Naive B cell (primary cell): ENCODE data around the gene GPHA2. TPM values are rescaled to one million over a fixed set of nuclear protein-coding genes. Genes with fewer than 3 reads are reported as not detected.

Source experiments
- ATAC-seq, 2 donors: fragments of 150-1000 bp; cut with Tn5 transposase; 2 replicates each; pipeline ENCODE4 v1.10.0; 2021; ENCODE audit warnings: low read depth in 2 of 2, mild to moderate bottlenecking in 2 of 2, moderate library complexity in 2 of 2
- DNase-seq: peaks from one replicate; pipeline ENCODE4 v3.0.0; 2022
- H3K27ac Mint-ChIP-seq, 6 donors: one replicate each; pipeline ENCODE4 v1.8.0; 2020 to 2022; ENCODE audit warnings: mild to moderate bottlenecking in 6 of 6, mixed read lengths in 6 of 6, moderate library complexity in 5 of 6, inconsistent platforms in 2 of 6
- H3K27me3 Mint-ChIP-seq, 3 donors: one replicate each; pipeline ENCODE4 v1.8.0; 2021 to 2022; ENCODE audit warnings: mixed read lengths in 3 of 3, mild to moderate bottlenecking in 1 of 3
- H3K36me3 Mint-ChIP-seq, 2 donors: one replicate each; pipeline ENCODE4 v1.8.0; 2020 to 2022; ENCODE audit warnings: mixed read lengths in 2 of 2, inconsistent platforms in 1 of 2, mild to moderate bottlenecking in 1 of 2
- H3K4me1 Mint-ChIP-seq, 3 donors: one replicate each; pipeline ENCODE4 v1.8.0; 2020 to 2022; ENCODE audit warnings: mixed read lengths in 3 of 3, inconsistent platforms in 1 of 3, mild to moderate bottlenecking in 1 of 3, moderate library complexity in 1 of 3
- H3K4me3 Mint-ChIP-seq, 8 donors: one replicate each; pipeline ENCODE4 v1.8.0; 2020 to 2022; ENCODE audit warnings: mild to moderate bottlenecking in 8 of 8, mixed read lengths in 8 of 8, moderate library complexity in 8 of 8, inconsistent platforms in 2 of 8
- H3K9me3 Mint-ChIP-seq, 7 donors: one replicate each; pipeline ENCODE4 v1.8.0; 2020 to 2022; ENCODE audit warnings: mixed read lengths in 7 of 7, mild to moderate bottlenecking in 5 of 7, inconsistent platforms in 2 of 7, moderate library complexity in 1 of 7
- polyA plus RNA-seq, 6 donors: library from polyadenylated mRNA; unstranded; fragments of 300-500 nt; fragmentation: Illumina TruSeq; gene quantifications; one replicate each; pipeline ENCODE4 v1.2.3, GENCODE V29; 2021; ENCODE audit warnings: low read depth in 6 of 6

Gene GPHA2
- polyA plus RNA-seq, 6 donors from 2014 or later, result not detected

DNA sequence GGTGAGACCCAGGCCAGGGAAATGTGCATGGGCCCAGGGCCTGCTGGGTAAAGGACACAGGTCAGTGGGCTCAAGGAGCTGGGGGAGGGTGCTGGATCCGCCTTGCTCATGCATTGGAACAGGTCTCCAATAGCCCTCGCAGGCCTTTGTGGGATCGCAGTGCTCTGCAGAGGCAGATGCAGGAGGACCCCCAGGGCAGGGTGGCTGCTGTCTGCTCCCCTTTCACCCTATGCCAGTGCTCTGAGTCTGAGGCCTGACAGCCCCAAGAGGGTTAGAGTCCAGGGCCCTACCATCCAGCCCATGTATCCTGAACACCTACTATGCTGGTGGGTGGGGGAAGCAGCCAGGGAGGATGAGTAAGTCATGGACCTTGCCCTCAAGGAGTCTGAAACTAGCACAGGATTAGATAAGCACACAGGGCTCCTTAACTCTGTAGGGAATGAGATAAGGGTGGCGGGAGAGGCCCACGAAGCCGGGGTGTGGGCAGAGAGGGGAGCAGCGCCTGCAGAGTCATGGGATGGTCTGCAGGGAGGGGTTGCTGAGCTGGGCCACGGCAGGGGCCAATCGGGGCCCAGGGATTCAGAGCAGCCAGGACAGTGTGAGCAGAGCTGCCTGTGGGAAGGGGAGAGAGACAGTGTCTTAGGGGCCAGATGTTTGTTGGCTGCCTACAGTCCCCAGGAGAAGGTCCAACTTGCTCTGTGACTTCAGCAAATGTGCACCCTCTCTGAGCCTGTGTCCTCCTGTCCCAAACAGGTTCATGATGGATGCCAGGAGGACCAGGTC lies 46.8 kb downstream of the GPHA2 start:
- Mint-ChIP-seq H3K27ac (peak overlapping the region in 4 of 6 donors; percentile 26 to 87 (median 65)), H3K36me3 (no peaks in the 10 kb centered on the region), H3K9me3 (no peaks in the 10 kb centered on the region), H3K27me3 (no peaks in the 10 kb centered on the region), H3K4me3 (peak overlapping the region in 3 of 8 donors; percentile 58 to 89 (median 59)), H3K4me1 (peaks cover 32 to 48% (median 46%) of the 10 kb centered on the region in 3 donors)
- ATAC-seq, result no peak
- DNase-seq, result no peak

DNA sequence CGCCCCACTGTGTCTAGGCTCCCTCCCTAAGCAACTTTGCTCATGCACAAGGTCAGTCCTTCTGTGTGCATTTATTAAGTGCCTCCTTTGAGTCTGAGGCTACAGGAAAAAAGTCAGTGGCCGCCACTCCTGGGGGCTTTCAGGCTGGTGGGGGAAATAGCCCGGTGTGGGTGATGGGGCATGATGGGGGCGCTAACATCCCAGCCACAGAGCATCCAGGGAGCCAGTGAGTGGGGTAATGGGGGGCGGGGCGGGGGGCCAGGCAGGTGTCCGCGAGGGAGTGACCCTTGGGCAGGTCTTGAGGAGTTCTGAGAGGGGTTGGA lies 47.3 kb downstream of the GPHA2 start:
- ATAC-seq (no peak), DNase-seq (no peak)
- H3K4me3 Mint-ChIP-seq, result peak overlapping the region; percentile 58 to 95 (median 84)
- H3K4me1 Mint-ChIP-seq, result peaks cover 31 to 45% (median 45%) of the 10 kb centered on the region in 3 donors
- peak overlapping the region in 5 of 6 donors; percentile 83 to 97 (median 92) for H3K27ac Mint-ChIP-seq
- no peaks in the 10 kb centered on the region for H3K36me3 Mint-ChIP-seq
- no peaks in the 10 kb centered on the region for H3K27me3 Mint-ChIP-seq
- H3K9me3 Mint-ChIP-seq, result no peaks in the 10 kb centered on the region

DNA sequence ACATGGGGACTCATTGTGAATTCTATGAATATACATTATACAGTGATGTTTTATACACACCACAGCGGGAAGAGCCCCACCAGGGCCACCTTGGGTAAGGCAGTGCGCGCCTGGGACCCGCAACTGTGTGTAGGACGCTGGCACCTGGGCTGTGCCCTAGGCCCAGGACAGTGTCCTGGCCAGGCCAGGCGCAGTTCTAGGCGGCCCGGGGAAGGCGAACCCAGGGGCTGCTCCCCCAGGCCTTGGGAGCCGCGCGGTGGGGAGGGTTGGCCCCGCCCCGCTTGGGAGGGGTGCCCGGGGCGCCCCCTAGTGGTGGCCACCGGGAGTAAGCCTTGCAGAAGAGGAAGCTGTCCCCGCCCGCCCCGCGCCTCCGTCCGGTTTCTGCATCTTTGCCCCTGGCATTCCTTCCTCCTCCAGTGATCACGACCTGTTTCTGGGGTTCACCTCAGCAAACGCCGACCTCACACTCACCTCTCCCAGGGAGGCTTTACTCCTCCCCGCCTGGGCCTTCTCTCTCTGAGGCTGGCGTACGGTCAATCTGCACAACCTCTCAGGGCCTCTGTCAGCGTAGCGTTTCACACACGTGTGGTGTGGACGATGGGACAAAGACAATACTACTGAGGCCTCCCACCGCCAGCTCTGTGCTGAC lies 47.8 kb downstream of the GPHA2 start:
- peak overlapping the region; percentile 58 to 95 (median 84) for H3K4me3 Mint-ChIP-seq
- H3K27ac Mint-ChIP-seq, result peak overlapping the region; percentile 83 to 97 (median 92)
- no peaks in the 10 kb centered on the region for H3K9me3 Mint-ChIP-seq
- no peaks in the 10 kb centered on the region for H3K36me3 Mint-ChIP-seq
- ATAC-seq, result peak; percentile 93 to 95
- H3K4me1 Mint-ChIP-seq, result peaks cover 31 to 45% (median 45%) of the 10 kb centered on the region in 3 donors
- DNase-seq, result peak; percentile 85
- no peaks in the 10 kb centered on the region for H3K27me3 Mint-ChIP-seq

DNA sequence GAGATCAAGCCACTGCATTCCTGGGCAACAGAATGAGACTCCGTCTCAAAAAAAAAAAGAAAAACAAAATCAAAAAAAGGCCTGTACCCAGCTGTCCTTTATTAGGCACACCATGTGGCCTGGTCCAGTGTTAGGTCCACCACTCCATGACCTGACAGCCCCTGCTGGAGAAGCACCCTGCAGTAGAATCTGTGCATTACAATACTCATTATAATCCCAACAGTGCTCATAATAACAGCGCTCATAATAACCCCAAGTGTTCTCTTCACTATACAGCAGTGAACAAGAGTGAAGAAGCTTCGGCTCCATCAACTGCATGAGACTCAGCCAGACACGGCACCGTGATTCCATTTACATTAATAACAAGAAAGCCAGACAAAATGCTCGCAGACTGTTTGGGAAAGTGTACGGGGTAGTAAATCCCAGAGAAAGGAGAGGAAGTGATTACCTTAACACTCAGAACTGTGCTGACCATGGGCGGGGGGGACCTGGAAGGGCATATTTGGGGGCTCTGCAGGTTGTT lies 48.4 kb downstream of the GPHA2 start:
- H3K9me3 Mint-ChIP-seq, result no peaks in the 10 kb centered on the region
- H3K4me3 Mint-ChIP-seq, result peak overlapping the region in 5 of 8 donors; percentile 2 to 64 (median 42)
- no peaks in the 10 kb centered on the region for H3K27me3 Mint-ChIP-seq
- peaks cover 28 to 40% (median 39%) of the 10 kb centered on the region in 3 donors for H3K4me1 Mint-ChIP-seq
- no peak for ATAC-seq
- H3K27ac Mint-ChIP-seq, result peak overlapping the region in 5 of 6 donors; percentile 80 to 96 (median 84)
- DNase-seq, result no peak
- H3K36me3 Mint-ChIP-seq, result no peaks in the 10 kb centered on the region

DNA sequence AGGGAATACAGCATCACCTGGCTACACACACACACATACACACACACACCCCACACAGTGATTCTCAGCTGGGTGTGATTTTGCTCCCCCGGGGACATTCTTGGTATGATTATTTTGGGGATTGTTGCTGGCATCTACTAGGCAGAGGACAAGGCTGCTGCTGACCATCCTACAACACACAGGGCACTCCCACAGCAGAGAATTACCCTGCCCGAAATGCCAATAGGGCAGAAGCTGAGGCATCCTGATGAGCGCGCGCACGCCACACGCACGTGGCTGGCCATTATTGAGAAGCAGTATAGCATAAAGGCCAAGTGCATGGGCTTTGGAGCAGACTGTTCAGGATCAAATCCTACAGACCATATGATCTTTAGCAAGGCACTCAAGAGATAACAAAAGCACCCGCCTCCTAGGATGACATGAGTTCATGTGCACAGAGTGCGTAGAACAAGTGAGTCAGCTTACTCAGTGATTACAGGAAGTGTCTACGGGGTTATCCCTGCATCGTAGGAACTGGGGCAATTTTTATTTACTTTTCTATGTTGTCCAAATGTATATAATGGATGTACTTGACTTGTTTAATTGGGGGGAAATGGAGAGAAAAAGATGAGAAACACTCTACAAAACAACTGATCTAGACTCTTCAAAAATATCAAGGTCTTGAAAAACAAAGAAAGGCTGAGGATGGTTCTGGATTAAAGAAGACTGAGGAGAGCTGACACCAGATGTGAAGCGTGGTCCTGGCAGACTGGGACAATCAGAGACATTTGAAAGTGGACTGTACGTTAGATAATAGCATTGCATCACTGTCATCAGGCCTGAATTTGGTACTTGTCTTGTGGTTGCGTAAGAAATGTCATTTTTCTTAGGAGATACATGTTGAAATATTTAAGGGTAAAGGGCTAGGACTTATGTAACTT lies 50.1 kb downstream of the GPHA2 start:
- ATAC-seq (no peak), DNase-seq (no peak)
- Mint-ChIP-seq H3K27ac (peak overlapping the region in 2 of 6 donors; percentile 28 to 70), H3K27me3 (no peaks in the 10 kb centered on the region), H3K36me3 (no peaks in the 10 kb centered on the region), H3K4me1 (peaks cover 24 to 41% (median 39%) of the 10 kb centered on the region in 3 donors), H3K4me3 (no peak overlapping the region), H3K9me3 (no peaks in the 10 kb centered on the region)

Other genes with a start within 250 kb of the GPHA2 start
- not detected for gene NRXN2, start 212.7 kb downstream of the GPHA2 start, polyA plus RNA-seq
- gene RASGRP2, start 191.8 kb downstream of the GPHA2 start, polyA plus RNA-seq, result 100 to 1,000 TPM; 274 to 429 (median 285) TPM
- gene PYGM, start 175.9 kb downstream of the GPHA2 start, polyA plus RNA-seq, result 1 to 10 TPM in 5 of 6 donors, not detected in 1; 2.1 to 4.9 (median 2.2) TPM
- 100 to 1,000 TPM in 4 of 6 donors, 10 to 100 TPM in 2; 68.6 to 242 (median 132) TPM for gene SF1, start 157.4 kb downstream of the GPHA2 start, polyA plus RNA-seq
- 10 to 100 TPM; 29.8 to 65.0 (median 39.7) TPM for gene MAP4K2, start 132.7 kb downstream of the GPHA2 start, polyA plus RNA-seq
- gene MEN1, start 125.3 kb downstream of the GPHA2 start, polyA plus RNA-seq, result 10 to 100 TPM; 12.3 to 49.5 (median 27.4) TPM
- gene CDC42BPG, start 91.2 kb downstream of the GPHA2 start, polyA plus RNA-seq, result under 1 TPM in 4 of 6 donors, not detected in 2; 0.17 to 0.57 (median 0.33) TPM
- gene EHD1, start 57.3 kb downstream of the GPHA2 start, polyA plus RNA-seq, result 100 to 1,000 TPM in 2 of 6 donors, 10 to 100 TPM in 4; 65.3 to 119 (median 90.7) TPM
- 1 to 10 TPM in 5 of 6 donors, not detected in 1; 2.8 to 5.0 (median 3.4) TPM for gene ATG2A, start 18.7 kb downstream of the GPHA2 start, polyA plus RNA-seq
- 10 to 100 TPM in 3 of 6 donors, 1 to 10 TPM in 3; 7.2 to 15.1 (median 10.2) TPM for gene PPP2R5B, start 11.2 kb downstream of the GPHA2 start, polyA plus RNA-seq
- gene MAJIN, start 36.2 kb upstream of the GPHA2 start, polyA plus RNA-seq, result 1 to 10 TPM in 2 of 6 donors, under 1 TPM in 2, not detected in 2; 0.48 to 1.7 (median 1.1) TPM
- gene BATF2, start 61.1 kb upstream of the GPHA2 start, polyA plus RNA-seq, result 1 to 10 TPM in 3 of 6 donors, under 1 TPM in 2, not detected in 1; 0.13 to 2.9 (median 1.6) TPM
- gene ARL2, start 78.3 kb upstream of the GPHA2 start, polyA plus RNA-seq, result 10 to 100 TPM; 45.9 to 74.0 (median 64.2) TPM
- gene SNX15, start 91.5 kb upstream of the GPHA2 start, polyA plus RNA-seq, result 10 to 100 TPM; 11.7 to 18.3 (median 14.9) TPM
- 1 to 10 TPM; 4.7 to 9.6 (median 6.4) TPM for gene SAC3D1, start 105.3 kb upstream of the GPHA2 start, polyA plus RNA-seq
- 10 to 100 TPM; 19.4 to 28.3 (median 24.3) TPM for gene NAALADL1, start 122.7 kb upstream of the GPHA2 start, polyA plus RNA-seq
- gene CDCA5, start 148.1 kb upstream of the GPHA2 start, polyA plus RNA-seq, result under 1 TPM in 5 of 6 donors, not detected in 1; 0.11 to 1.00 (median 0.47) TPM
- gene ZFPL1, start 148.3 kb upstream of the GPHA2 start, polyA plus RNA-seq, result 10 to 100 TPM; 30.0 to 37.4 (median 35.0) TPM
- gene VPS51, start 160.3 kb upstream of the GPHA2 start, polyA plus RNA-seq, result 100 to 1,000 TPM in 2 of 6 donors, 10 to 100 TPM in 4; 80.5 to 106 (median 91.2) TPM
- gene TM7SF2, start 176.0 kb upstream of the GPHA2 start, polyA plus RNA-seq, result 10 to 100 TPM; 11.6 to 18.4 (median 15.0) TPM
- gene ZNHIT2, start 181.8 kb upstream of the GPHA2 start, polyA plus RNA-seq, result 10 to 100 TPM in 4 of 6 donors, 1 to 10 TPM in 2; 6.3 to 16.5 (median 14.1) TPM
- gene FAU, start 186.2 kb upstream of the GPHA2 start, polyA plus RNA-seq, result 1,000 to 10,000 TPM; 1,024 to 1,586 (median 1,385) TPM
- 100 to 1,000 TPM in 3 of 6 donors, 10 to 100 TPM in 3; 68.8 to 111 (median 102) TPM for gene MRPL49, start 186.4 kb upstream of the GPHA2 start, polyA plus RNA-seq
- 10 to 100 TPM; 21.4 to 86.9 (median 43.5) TPM for gene SYVN1, start 198.6 kb upstream of the GPHA2 start, polyA plus RNA-seq
- gene SPDYC, start 234.3 kb upstream of the GPHA2 start, polyA plus RNA-seq, result under 1 TPM in 1 of 6 donors, not detected in 5; 0.48 TPM
- gene CAPN1, start 246.0 kb upstream of the GPHA2 start, polyA plus RNA-seq, result 100 to 1,000 TPM in 5 of 6 donors, 10 to 100 TPM in 1; 93.8 to 132 (median 124) TPM